Fibroblast of peridontal ligament (primary cell): ENCODE results near the gene MAP3K12.
"Not testable (repeated sequence)": the region's sequence is repeated elsewhere in the genome, so short reads cannot be mapped to it uniquely, and the experiment has no call there.

Experiments used
- DNase-seq: peaks from one replicate; pipeline ENCODE4 v3.0.0-alpha.2; 2010; ENCODE audit errors: extremely low read depth

The MAP3K12 gene

GRCh38 chr12:53435326-53435725 lies 63.9 kb downstream of the MAP3K12 start:
- not testable (repeated sequence) for DNase-seq

- DNase-seq: no peak
Measured at GRCh38 chr12:53431187-53431586, 68.1 kb downstream of the MAP3K12 start.

GRCh38 chr12:53430116-53430515 lies 69.1 kb downstream of the MAP3K12 start:
- no peak for DNase-seq
